ENCODE data around the gene SCFD2.

SCFD2 gene

GRCh38 chr4:52952540-52952939, 413.3 kb downstream of the SCFD2 start:
- DNase-seq (ENCODE audit: low read depth), result no peak

DNA sequence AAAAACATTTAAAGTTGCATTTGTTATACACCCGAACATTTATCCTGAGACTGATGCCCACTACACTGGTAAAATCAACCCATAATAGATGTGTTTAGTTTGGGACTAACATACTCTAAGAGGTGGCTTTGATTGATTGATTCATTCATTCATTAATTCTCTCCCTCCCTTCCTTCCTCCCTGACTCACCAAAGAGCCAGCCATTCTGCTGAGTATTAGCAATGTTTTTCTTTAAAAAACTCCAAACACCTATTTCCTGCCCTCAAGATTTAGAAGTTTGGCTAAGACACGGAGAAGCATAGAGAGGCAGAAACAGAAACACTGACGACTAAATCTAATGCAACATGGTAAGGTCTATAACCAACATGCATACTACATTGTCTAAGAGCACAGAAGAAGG, 414.8 kb downstream of the SCFD2 start:
- DNase-seq (ENCODE audit: low read depth), result no peak

GRCh38 chr4:52950226-52950625, 415.6 kb downstream of the SCFD2 start:
- no peak for DNase-seq (ENCODE audit: low read depth)

- DNase-seq (ENCODE audit: low read depth), result no peak
Measured at GRCh38 chr4:52949336-52949735, 416.5 kb downstream of the SCFD2 start.

- DNase-seq (ENCODE audit: low read depth), result no peak
Measured at GRCh38 chr4:52948057-52948423, 417.8 kb downstream of the SCFD2 start.

GRCh38 chr4:52947401-52948056, 418.3 kb downstream of the SCFD2 start:
- DNase-seq (ENCODE audit: low read depth), result no peak

DNA sequence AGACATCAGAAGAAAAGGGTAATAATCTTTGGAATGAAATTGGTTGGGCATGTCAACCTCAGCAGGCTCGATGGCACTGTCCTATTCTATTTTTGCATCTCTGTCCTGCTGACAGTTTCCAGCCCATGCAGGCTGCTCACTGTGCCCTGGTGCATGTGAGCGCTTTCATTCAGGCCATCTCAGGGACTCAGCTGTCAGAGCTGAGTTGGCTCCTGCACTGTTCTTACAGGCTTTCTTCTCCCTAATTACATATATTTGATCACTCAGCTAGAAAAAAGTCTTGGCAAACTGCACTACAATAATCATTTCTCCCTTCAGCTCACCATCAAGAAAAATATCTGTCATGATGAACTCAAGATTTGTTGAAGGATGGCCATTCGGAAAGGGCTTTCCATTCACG, 419.0 kb downstream of the SCFD2 start:
- DNase-seq (ENCODE audit: low read depth), result no peak

DNA sequence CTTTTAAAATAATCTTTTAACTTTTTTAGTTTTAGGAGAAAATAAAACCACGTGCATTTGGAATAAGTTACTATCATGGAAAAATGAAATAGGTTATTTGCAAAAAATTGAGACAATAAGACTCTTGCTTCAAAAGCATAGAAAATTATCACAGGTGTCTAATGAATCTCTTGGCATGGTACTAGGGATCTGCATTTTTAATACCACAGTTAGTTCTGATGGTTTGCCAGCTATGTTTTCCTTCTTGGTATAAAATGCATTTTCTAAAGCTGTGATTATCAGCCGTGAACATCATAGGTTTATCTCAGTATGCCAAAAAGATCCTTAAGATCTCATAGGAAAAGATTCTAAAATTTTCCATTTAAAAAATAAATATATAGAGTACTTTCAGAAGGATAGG, 419.9 kb downstream of the SCFD2 start:
- no peak for DNase-seq (ENCODE audit: low read depth)

DNA sequence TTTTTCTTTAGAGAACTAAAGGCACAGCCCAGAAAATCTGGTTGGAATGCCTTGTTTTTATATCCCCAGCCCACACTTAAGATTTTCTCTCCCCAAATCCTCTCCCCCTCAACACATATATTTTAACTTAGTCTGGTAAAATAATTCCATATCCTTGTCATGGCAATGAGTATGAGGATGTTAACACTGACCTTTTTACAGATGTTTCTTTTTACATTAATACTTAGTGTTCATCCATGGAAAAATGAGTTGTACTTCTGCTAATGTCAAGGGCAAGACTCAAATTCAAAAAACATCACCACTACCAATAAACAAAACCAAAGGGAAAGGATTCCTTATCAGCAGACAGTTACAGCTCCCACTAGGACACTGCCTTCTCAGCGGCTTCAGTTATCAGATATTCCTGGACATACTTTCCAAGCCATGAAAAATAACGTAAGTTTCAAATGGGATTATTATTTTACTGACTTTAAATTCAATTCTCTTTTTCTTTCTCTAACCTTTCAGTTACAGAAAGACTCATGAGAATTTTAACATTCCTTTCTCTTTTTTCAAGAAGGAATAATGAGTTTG, 420.4 kb downstream of the SCFD2 start:
- DNase-seq (ENCODE audit: low read depth), result no peak

DNA sequence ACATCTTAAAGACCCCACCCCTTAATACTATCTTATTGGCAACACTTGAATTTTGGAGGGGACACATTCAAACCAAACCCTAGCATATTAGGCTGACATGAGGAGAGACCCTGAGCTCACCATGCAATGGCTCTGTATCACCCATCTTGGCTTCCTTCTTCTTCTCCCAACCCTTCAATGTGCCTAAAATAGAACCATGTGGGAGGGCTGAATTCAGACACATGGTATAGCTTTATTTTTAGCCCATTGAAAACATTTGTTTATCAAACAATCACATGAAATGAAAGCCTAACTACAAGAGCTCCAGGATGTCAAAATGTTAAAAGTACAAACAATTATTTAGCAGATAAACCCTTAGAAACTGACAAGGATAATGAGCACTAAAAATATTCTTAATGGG, 422.2 kb downstream of the SCFD2 start:
- DNase-seq (ENCODE audit: low read depth), result no peak

DNA sequence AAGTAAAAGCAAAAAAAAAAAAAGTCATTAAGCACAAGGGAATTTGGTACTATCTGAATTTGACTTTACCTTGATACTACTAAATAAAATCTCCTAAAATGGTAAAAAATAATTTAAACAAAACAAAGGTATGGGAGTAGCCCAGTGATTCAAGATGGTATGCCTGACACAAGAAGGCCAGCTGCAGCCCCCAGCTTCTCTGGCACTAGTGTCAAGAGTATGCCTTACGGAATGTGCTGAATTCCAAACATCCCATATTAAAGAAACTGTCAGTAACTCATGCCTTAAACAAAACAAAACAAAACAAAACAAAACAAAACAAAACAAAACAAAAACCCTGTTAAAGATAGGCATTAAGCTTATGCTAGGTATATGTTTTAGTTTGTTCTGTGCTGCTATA, 422.9 kb downstream of the SCFD2 start:
- DNase-seq (ENCODE audit: low read depth), result no peak

GRCh38 chr4:52941450-52941849, 424.4 kb downstream of the SCFD2 start:
- no peak for DNase-seq (ENCODE audit: low read depth)

GRCh38 chr4:52939739-52940138, 426.1 kb downstream of the SCFD2 start:
- DNase-seq (ENCODE audit: low read depth), result no peak

DNA sequence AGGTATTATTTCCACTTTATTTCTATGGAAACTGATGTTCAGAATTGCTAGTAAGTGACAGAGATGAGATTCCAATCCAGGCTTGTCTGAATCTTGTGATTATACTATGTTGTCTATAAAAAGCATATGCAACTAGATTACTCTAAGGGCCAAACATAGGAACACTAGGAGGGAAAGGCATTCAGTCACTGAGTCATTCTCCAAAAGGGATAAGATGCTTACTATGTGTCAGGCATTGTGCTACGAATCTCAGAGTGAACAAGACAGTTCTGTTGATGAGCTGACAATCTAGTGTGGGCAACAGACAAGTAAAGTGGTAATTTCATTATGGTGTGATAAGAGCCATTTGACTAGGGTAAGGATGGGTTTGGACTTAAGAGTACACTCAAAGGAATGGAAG, 426.5 kb downstream of the SCFD2 start:
- DNase-seq (ENCODE audit: low read depth), result no peak

GRCh38 chr4:52937829-52938228, 428.0 kb downstream of the SCFD2 start:
- no peak for DNase-seq (ENCODE audit: low read depth)

GRCh38 chr4:52936729-52937128, 429.1 kb downstream of the SCFD2 start:
- no peak for DNase-seq (ENCODE audit: low read depth)

DNA sequence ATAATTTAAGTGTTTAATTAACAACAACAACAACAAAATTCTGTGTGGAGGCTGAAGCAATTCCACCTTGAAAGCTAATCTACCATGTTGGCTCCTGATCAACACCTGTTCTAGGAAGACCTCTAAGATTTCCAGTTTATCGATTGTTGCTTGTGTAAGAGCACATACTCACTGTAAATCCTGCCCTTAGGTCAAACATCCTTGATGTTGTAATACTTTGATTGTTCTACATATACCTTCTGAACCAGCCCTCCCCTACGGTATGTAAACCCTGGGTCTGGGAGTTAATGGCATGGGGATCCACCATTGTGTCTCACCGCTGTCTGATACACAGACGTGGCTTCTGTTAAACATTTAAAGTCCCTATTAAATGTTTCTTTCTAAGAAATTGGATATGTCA, 430.5 kb downstream of the SCFD2 start:
- no peak for DNase-seq (ENCODE audit: low read depth)

GRCh38 chr4:52933738-52934137, 432.1 kb downstream of the SCFD2 start:
- DNase-seq (ENCODE audit: low read depth), result no peak

- DNase-seq (ENCODE audit: low read depth), result no peak
Measured at GRCh38 chr4:52932591-52933470, 433.0 kb downstream of the SCFD2 start.

- DNase-seq (ENCODE audit: low read depth), result no peak
Measured at GRCh38 chr4:52931243-52931642, 434.6 kb downstream of the SCFD2 start.

GRCh38 chr4:52926196-52926974, 439.5 kb downstream of the SCFD2 start:
- no peak for DNase-seq (ENCODE audit: low read depth)

GRCh38 chr4:52925531-52925968, 440.3 kb downstream of the SCFD2 start:
- DNase-seq (ENCODE audit: low read depth), result no peak
